ENCODE data around the gene HERPUD1.

The HERPUD1 gene

GRCh38 chr16:56947604-56947995 is 15.7 kb downstream of the HERPUD1 start:
- peaks cover 43% of the 10 kb centered on the region for H3K36me3 Mint-ChIP-seq (ENCODE audit: low read depth)
- H3K9me3 Mint-ChIP-seq: no peaks in the 10 kb centered on the region
- peaks cover 67% of the 10 kb centered on the region for H3K4me1 Mint-ChIP-seq (ENCODE audit: low read depth)
- intact Hi-C loops (cut with micrococcal nuclease): no loop called here
- no peaks in the 10 kb centered on the region for H3K27me3 Mint-ChIP-seq
- no peak overlapping the region for H3K4me3 Mint-ChIP-seq
- H3K27ac Mint-ChIP-seq: peak overlapping the region; percentile 26

- H3K4me1 Mint-ChIP-seq (ENCODE audit: low read depth): peaks cover 69% of the 10 kb centered on the region
- peak overlapping the region; percentile 26 for H3K27ac Mint-ChIP-seq
- H3K27me3 Mint-ChIP-seq: no peaks in the 10 kb centered on the region
- H3K36me3 Mint-ChIP-seq (ENCODE audit: low read depth): peaks cover 36% of the 10 kb centered on the region
- H3K4me3 Mint-ChIP-seq: no peak overlapping the region
- H3K9me3 Mint-ChIP-seq: no peaks in the 10 kb centered on the region
- intact Hi-C loops (cut with micrococcal nuclease): no loop called here
Observed at GRCh38 chr16:56948234-56948633, 16.3 kb downstream of the HERPUD1 start.

GRCh38 chr16:56950051-56950450 is 18.1 kb downstream of the HERPUD1 start:
- Mint-ChIP-seq H3K4me1 (ENCODE audit: low read depth) (peaks cover 65% of the 10 kb centered on the region), H3K9me3 (no peaks in the 10 kb centered on the region), H3K4me3 (no peak overlapping the region), H3K36me3 (ENCODE audit: low read depth) (peaks cover 18% of the 10 kb centered on the region), H3K27ac (peak overlapping the region; percentile 69), H3K27me3 (no peaks in the 10 kb centered on the region)
- intact Hi-C loops (cut with micrococcal nuclease): no loop called here

- intact Hi-C loops (cut with micrococcal nuclease): no loop called here
- H3K36me3 Mint-ChIP-seq (ENCODE audit: low read depth): peaks cover 14% of the 10 kb centered on the region
- H3K4me1 Mint-ChIP-seq (ENCODE audit: low read depth): peaks cover 61% of the 10 kb centered on the region
- H3K4me3 Mint-ChIP-seq: no peak overlapping the region
- peak overlapping the region; percentile 69 for H3K27ac Mint-ChIP-seq
- no peaks in the 10 kb centered on the region for H3K27me3 Mint-ChIP-seq
- no peaks in the 10 kb centered on the region for H3K9me3 Mint-ChIP-seq
Observed at GRCh38 chr16:56950455-56950854, 18.5 kb downstream of the HERPUD1 start.

- Mint-ChIP-seq H3K36me3 (ENCODE audit: low read depth) (peaks cover 9% of the 10 kb centered on the region), H3K4me3 (peak overlapping the region; percentile 18), H3K4me1 (ENCODE audit: low read depth) (peaks cover 61% of the 10 kb centered on the region), H3K9me3 (no peaks in the 10 kb centered on the region), H3K27ac (peak overlapping the region; percentile 69), H3K27me3 (no peaks in the 10 kb centered on the region)
- intact Hi-C loops (cut with micrococcal nuclease): no loop called here
Observed at GRCh38 chr16:56950881-56951771, 19.2 kb downstream of the HERPUD1 start.

GRCh38 chr16:56953006-56953405 is 21.1 kb downstream of the HERPUD1 start:
- Mint-ChIP-seq H3K36me3 (ENCODE audit: low read depth) (peaks cover 7% of the 10 kb centered on the region), H3K4me1 (ENCODE audit: low read depth) (peaks cover 46% of the 10 kb centered on the region), H3K27me3 (no peaks in the 10 kb centered on the region), H3K4me3 (no peak overlapping the region), H3K9me3 (no peaks in the 10 kb centered on the region), H3K27ac (peak overlapping the region; percentile 21)
- intact Hi-C loops (cut with micrococcal nuclease): no loop called here

GRCh38 chr16:56956076-56956475 is 24.1 kb downstream of the HERPUD1 start:
- Mint-ChIP-seq H3K27ac (no peak overlapping the region), H3K9me3 (no peaks in the 10 kb centered on the region), H3K4me1 (ENCODE audit: low read depth) (peaks cover 42% of the 10 kb centered on the region), H3K4me3 (no peak overlapping the region), H3K36me3 (ENCODE audit: low read depth) (no peaks in the 10 kb centered on the region), H3K27me3 (peaks cover 2% of the 10 kb centered on the region)
- intact Hi-C loops (cut with micrococcal nuclease): no loop called here

- intact Hi-C loops (cut with micrococcal nuclease): no loop called here
- Mint-ChIP-seq H3K27me3 (peaks cover 2% of the 10 kb centered on the region), H3K27ac (no peak overlapping the region), H3K4me1 (ENCODE audit: low read depth) (peaks cover 42% of the 10 kb centered on the region), H3K9me3 (no peaks in the 10 kb centered on the region), H3K4me3 (no peak overlapping the region), H3K36me3 (ENCODE audit: low read depth) (no peaks in the 10 kb centered on the region)
Observed at GRCh38 chr16:56956756-56957155, 24.8 kb downstream of the HERPUD1 start.

GRCh38 chr16:56960681-56961281 is 28.8 kb downstream of the HERPUD1 start:
- Mint-ChIP-seq H3K27ac (no peak overlapping the region), H3K4me3 (no peak overlapping the region), H3K9me3 (no peaks in the 10 kb centered on the region), H3K4me1 (ENCODE audit: low read depth) (peaks cover 50% of the 10 kb centered on the region), H3K27me3 (peaks cover 4% of the 10 kb centered on the region), H3K36me3 (ENCODE audit: low read depth) (no peaks in the 10 kb centered on the region)
- intact Hi-C loops (cut with micrococcal nuclease): loop anchor here (10.0 kb wide), 1 partner anchor 204 kb away; no protein-coding TSS in a partner anchor

GRCh38 chr16:56961386-56961785 is 29.4 kb downstream of the HERPUD1 start:
- Mint-ChIP-seq H3K4me3 (no peak overlapping the region), H3K27me3 (peaks cover 4% of the 10 kb centered on the region), H3K36me3 (ENCODE audit: low read depth) (no peaks in the 10 kb centered on the region), H3K27ac (no peak overlapping the region), H3K4me1 (ENCODE audit: low read depth) (peaks cover 56% of the 10 kb centered on the region), H3K9me3 (no peaks in the 10 kb centered on the region)
- intact Hi-C loops (cut with micrococcal nuclease): loop anchor here (10.0 kb wide), 1 partner anchor 203 kb away; no protein-coding TSS in a partner anchor

- Mint-ChIP-seq H3K27ac (no peak within 1 kb of the TSS), H3K27me3 (peaks cover 4% of the 10 kb centered on the region), H3K4me3 (no peak within 1 kb of the TSS), H3K4me1 (ENCODE audit: low read depth) (peaks cover 59% of the 10 kb centered on the region), H3K9me3 (no peaks in the 10 kb centered on the region), H3K36me3 (ENCODE audit: low read depth) (no peaks in the 10 kb centered on the region)
- intact Hi-C loops (cut with micrococcal nuclease): loop anchor here (10.0 kb wide), 1 partner anchor 203 kb away; no protein-coding TSS in a partner anchor
Observed at GRCh38 chr16:56961851-56962281, 29.9 kb downstream of the HERPUD1 start, which contains the start of gene CETP. Gene CETP, plus strand, starts transcription at chr16:56961950. Its CDS starts 30 bp downstream, at chr16:56961980.

- H3K27me3 Mint-ChIP-seq: peaks cover 2% of the 10 kb centered on the region
- intact Hi-C loops (cut with micrococcal nuclease): loop anchor here (1.0 to 10.0 kb wide), 2 partner anchors 81 to 200 kb away; no protein-coding TSS in a partner anchor
- H3K4me3 Mint-ChIP-seq: no peak overlapping the region
- H3K36me3 Mint-ChIP-seq (ENCODE audit: low read depth): no peaks in the 10 kb centered on the region
- H3K4me1 Mint-ChIP-seq (ENCODE audit: low read depth): peaks cover 72% of the 10 kb centered on the region
- H3K9me3 Mint-ChIP-seq: no peaks in the 10 kb centered on the region
- H3K27ac Mint-ChIP-seq: peak overlapping the region; percentile 76
Observed at GRCh38 chr16:56964243-56965148, 32.6 kb downstream of the HERPUD1 start.
